PFSK-1 (cell line): ENCODE results near the gene RAD51B.

Experiments used
- FOXP2 ChIP-seq: optimal IDR thresholded peaks from 2 replicates; pipeline ENCODE3; 2011; ENCODE audit warnings: borderline replicate concordance, control low read depth, inconsistent platforms; ENCODE audit not compliant: insufficient read depth; ENCODE audit errors: extremely low read length, extremely low read depth
- POLR2AphosphoS5 ChIP-seq: IDR thresholded peaks from 2 replicates; pipeline ENCODE4 v1.6.1; 2012; ENCODE audit warnings: low read depth, mild to moderate bottlenecking, control low read depth, low read length, moderate library complexity
- REST ChIP-seq, 2 experiments: IDR thresholded peaks; 2 replicates each; pipeline versions ENCODE4 v1.6.1 to v1.8.0; 2011 to 2012; ENCODE audit warnings: low read depth in 2 of 2, low read length in 2 of 2, control low read depth in 1 of 2, inconsistent platforms in 1 of 2, mild to moderate bottlenecking in 1 of 2, moderate library complexity in 1 of 2; ENCODE audit not compliant: insufficient read depth in 1 of 2
- SIN3A ChIP-seq: IDR thresholded peaks from 2 replicates; pipeline ENCODE4 v1.6.1; 2012; ENCODE audit warnings: mild to moderate bottlenecking, low read length, moderate library complexity, borderline replicate concordance; ENCODE audit not compliant: insufficient read depth
- TAF1 ChIP-seq: IDR thresholded peaks from 2 replicates; pipeline ENCODE4 v1.6.1; 2012; ENCODE audit warnings: low read length, control low read depth, borderline replicate concordance; ENCODE audit not compliant: insufficient read depth

The RAD51B gene

GRCh38 chr14:68748260-68748659, 928.7 kb downstream of the RAD51B start:
- TF ChIP-seq FOXP2 (no peak), POLR2AphosphoS5 (no peak), SIN3A (no peak), TAF1 (no peak), REST (IDR thresholded peaks at IDR 0.05; ENCODE audit: insufficient read depth in 1 of 2, low read depth in 2 of 2, low read length in 2 of 2) (no peak)

DNA sequence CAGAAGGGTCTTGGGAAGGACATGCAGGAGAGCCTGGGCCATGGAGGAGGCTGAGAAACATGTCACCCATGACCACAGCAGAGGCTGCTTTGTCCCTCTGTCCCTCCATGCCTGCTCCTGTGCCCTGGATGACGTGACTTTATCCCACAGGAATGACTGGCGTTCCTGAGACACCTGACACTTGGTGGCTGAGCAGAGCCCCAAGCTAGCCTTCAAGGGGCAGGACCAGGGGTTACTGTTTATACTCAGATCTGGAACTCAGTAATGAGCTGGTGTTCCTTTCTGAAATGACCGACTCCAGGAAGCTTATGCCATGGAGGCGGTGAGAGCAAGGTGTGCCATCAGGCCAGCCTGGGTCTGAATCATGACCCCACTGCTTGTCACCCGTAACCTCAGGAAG, 929.1 kb downstream of the RAD51B start:
- TF ChIP-seq REST (IDR thresholded peaks at IDR 0.05; ENCODE audit: insufficient read depth in 1 of 2, low read depth in 2 of 2, low read length in 2 of 2) (no peak), FOXP2 (no peak), TAF1 (no peak), POLR2AphosphoS5 (no peak), SIN3A (no peak)

DNA sequence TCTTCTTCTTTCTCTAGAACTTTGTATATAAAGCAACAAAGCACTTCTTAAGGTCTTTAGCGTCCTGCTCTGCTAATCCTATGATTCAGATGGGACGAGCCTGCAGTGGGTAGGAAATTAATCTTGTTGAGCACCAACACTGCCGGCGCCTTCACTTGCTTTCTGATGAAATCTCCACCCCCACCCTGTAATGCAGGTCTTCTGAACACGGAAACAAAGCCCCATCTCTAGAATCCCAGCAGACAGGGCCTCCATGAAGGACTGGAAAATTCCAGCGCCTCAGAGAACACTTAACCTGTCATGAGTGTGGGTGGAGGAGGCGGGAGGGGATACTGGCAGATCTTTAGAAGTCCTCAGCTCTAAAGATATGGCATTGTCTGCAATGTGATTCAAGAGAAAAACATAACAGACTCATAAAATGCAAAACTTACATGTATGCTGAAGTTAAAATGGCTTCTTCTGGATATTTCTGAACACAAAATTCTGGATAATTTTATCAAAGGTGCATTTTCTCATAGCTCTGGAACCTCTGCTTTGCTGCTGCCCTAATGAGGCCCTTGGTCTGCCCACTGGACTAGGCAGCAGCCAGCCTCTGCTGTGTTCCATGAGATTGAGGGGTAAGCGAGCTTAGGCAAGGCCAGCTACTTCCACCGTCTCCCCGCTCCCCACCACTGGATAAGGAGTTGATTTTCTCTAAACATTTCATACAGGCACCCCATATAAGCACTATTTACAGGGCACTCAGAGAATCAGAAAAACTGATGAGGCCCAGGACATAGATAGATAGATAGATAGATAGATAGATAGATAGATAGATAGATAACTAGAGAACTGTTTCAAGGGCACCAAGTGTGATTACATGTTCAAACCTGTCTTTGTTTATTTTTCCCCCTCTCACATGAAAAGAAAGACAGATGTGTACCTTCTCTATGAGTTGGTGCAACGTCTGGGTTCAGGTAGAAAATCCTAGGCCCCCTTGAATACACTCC, 930.2 kb downstream of the RAD51B start:
- TF ChIP-seq POLR2AphosphoS5 (no peak), REST (IDR thresholded peaks at IDR 0.05; ENCODE audit: insufficient read depth in 1 of 2, low read depth in 2 of 2, low read length in 2 of 2) (no peak), SIN3A (no peak), FOXP2 (no peak), TAF1 (no peak)

GRCh38 chr14:68752271-68753006, 932.9 kb downstream of the RAD51B start:
- TF ChIP-seq TAF1 (no peak), FOXP2 (no peak), SIN3A (no peak), POLR2AphosphoS5 (no peak), REST (IDR thresholded peaks at IDR 0.05; ENCODE audit: insufficient read depth in 1 of 2, low read depth in 2 of 2, low read length in 2 of 2) (no peak)
